HepG2 (cell line): ENCODE results near the gene GFOD1. TPM values are rescaled to one million over a fixed set of nuclear protein-coding genes. Genes with fewer than 3 reads are reported as not detected.
A peak's percentile ranks its signal among the peaks of the same experiment; 100 is the strongest.

Experiments used
- ATAC-seq: fragments of 200-7000 bp; cut with Tn5 transposase; 3 replicates; pipeline ENCODE4 v1.9.1; 2020; ENCODE audit warnings: mild to moderate bottlenecking, moderate library complexity
- BruUV-seq: library from RNA; stranded (reverse); fragments of 400-500 nt; replicated peaks from 2 replicates; lab custom pipeline; 2021; lab: Mats Ljungman, UMichigan
- CTCF ChIA-PET: fragments of 300-600 bp; formaldehyde crosslinking; extraction: SDS; loops from one replicate; lab custom pipeline; 2021; ENCODE audit warnings: low total read pairs, inconsistent platforms, low intra/inter-chr PET ratio; lab: Yijun Ruan, JAX
- POLR2A ChIA-PET: fragments of 350-600 bp; sonication (Branson Sonifier 250); formaldehyde crosslinking; loops from one replicate; lab custom pipeline; 2020; ENCODE audit warnings: antibody characterized with exemption, inconsistent platforms; lab: Yijun Ruan, JAX
- DNase-seq: peaks from one replicate; pipeline ENCODE4 v3.0.0-alpha.2; 2015; ENCODE audit warnings: low spot score
- FAIRE-seq: peaks from 3 replicates; lab custom pipeline; 2011; peaks lifted over from hg19 to GRCh38; lab: Jason Lieb, UNC
- H2AFZ ChIP-seq: one replicate; pipeline ENCODE4 v1.6.1; 2011; ENCODE audit warnings: low read length, inconsistent platforms
- H3K27ac ChIP-seq: fragments of 300-600 bp; 3 replicates; pipeline ENCODE4 v1.8.0; 2011; ENCODE audit warnings: mixed run types, mild to moderate bottlenecking, mixed read lengths, low read length, inconsistent platforms; ENCODE audit not compliant: insufficient read depth; ENCODE audit errors: extremely low read length
- H3K27me3 ChIP-seq, 2 experiments: fragments of 200-600 bp in 1 of 2; 2 replicates in 1 of 2; 3 replicates in 1 of 2; pipeline versions ENCODE4 v1.6.0 to v1.8.0; 2011; ENCODE audit warnings: low read length in 2 of 2, mild to moderate bottlenecking in 2 of 2, moderate library complexity in 2 of 2, inconsistent platforms in 1 of 2; ENCODE audit not compliant: insufficient read depth in 2 of 2, control insufficient read depth in 1 of 2
- H3K36me3 ChIP-seq, 2 experiments: fragments of 200-600 bp in 1 of 2; replicated peaks in 1 of 2; 2 replicates in 1 of 2; 3 replicates in 1 of 2; pipeline versions ENCODE4 v1.5.1 to v1.8.0; 2011; ENCODE audit warnings: low read length in 2 of 2, inconsistent platforms in 1 of 2; ENCODE audit not compliant: insufficient read depth in 2 of 2, control insufficient read depth in 1 of 2
- H3K4me1 ChIP-seq: 2 replicates; pipeline ENCODE4 v1.5.1; 2012; ENCODE audit warnings: low read length, inconsistent platforms; ENCODE audit not compliant: insufficient read depth
- H3K4me2 ChIP-seq: 2 replicates; pipeline ENCODE4 v1.6.0; 2011; ENCODE audit warnings: low read depth, low read length, inconsistent platforms
- H3K4me3 ChIP-seq, 3 experiments: fragments of 200-600 bp in 1 of 3; sonication (generic), shearing (Covaris generic) in 1 of 3; replicated peaks in 1 of 3; 2 replicates each; pipeline ENCODE4 v1.5.1; 2011 to 2016; ENCODE audit warnings: low read length in 3 of 3, inconsistent platforms in 2 of 3, low read depth in 2 of 3, mild to moderate bottlenecking in 2 of 3, control low read depth in 1 of 3, mixed read lengths in 1 of 3; ENCODE audit not compliant: insufficient read depth in 1 of 3
- H3K79me2 ChIP-seq: one replicate; pipeline ENCODE4 v1.6.1; 2011; ENCODE audit warnings: low read length, inconsistent platforms; ENCODE audit not compliant: insufficient read depth
- H3K9ac ChIP-seq: 2 replicates; pipeline ENCODE4 v1.6.0; 2011; ENCODE audit warnings: mild to moderate bottlenecking, low read depth, low read length, inconsistent platforms; ENCODE audit not compliant: insufficient read depth
- H3K9me3 ChIP-seq: 2 replicates; pipeline ENCODE4 v1.5.1; 2012; ENCODE audit warnings: mild to moderate bottlenecking, low read length
- H4K20me1 ChIP-seq: 2 replicates; pipeline ENCODE4 v1.6.0; 2011; ENCODE audit warnings: inconsistent platforms, mild to moderate bottlenecking, low read length, moderate library complexity; ENCODE audit not compliant: insufficient read depth
- BRF2 ChIP-seq: sonication (generic); formaldehyde crosslinking; IDR thresholded peaks from 2 replicates; pipeline ENCODE4 v1.8.1; 2022; ENCODE audit warnings: mild to moderate bottlenecking, missing genetic modification reagents
- MAFG ChIP-seq: sonication (generic); formaldehyde crosslinking; IDR thresholded peaks from 2 replicates; pipeline ENCODE4 v1.5.1; 2020; ENCODE audit warnings: mild to moderate bottlenecking, missing genetic modification reagents
- PHF21A ChIP-seq: sonication (generic); formaldehyde crosslinking; IDR thresholded peaks from 2 replicates; pipeline ENCODE4 v1.5.0; 2020; ENCODE audit warnings: mild to moderate bottlenecking, missing genetic modification reagents
- SNAPC2 ChIP-seq: sonication (generic); formaldehyde crosslinking; IDR thresholded peaks from 2 replicates; pipeline ENCODE4 v1.8.1; 2022; ENCODE audit warnings: mild to moderate bottlenecking, missing genetic modification reagents
- ZMYM3 ChIP-seq: sonication (generic); formaldehyde crosslinking; IDR thresholded peaks from 2 replicates; pipeline ENCODE4 v1.5.1; 2020; ENCODE audit warnings: mild to moderate bottlenecking, missing genetic modification reagents
- ZNF75D ChIP-seq: sonication (generic); formaldehyde crosslinking; IDR thresholded peaks from 2 replicates; pipeline ENCODE4 v1.8.1; 2023; ENCODE audit warnings: missing genetic modification reagents, mild to moderate bottlenecking, borderline replicate concordance
- ZNF800 ChIP-seq: sonication (generic); formaldehyde crosslinking; IDR thresholded peaks from 2 replicates; pipeline ENCODE4 v1.4.0; 2020; ENCODE audit warnings: missing genetic modification reagents
- WGBS: methylation state at CpG from one replicate; pipeline ENCODE4 v1.1.6; 2017; ENCODE audit warnings: low lambda C conversion rate; 5-methylcytosine and 5-hydroxymethylcytosine counted together
- in situ Hi-C: cut with HindIII; loops from 2 replicates; pipeline ENCODE4 v1.10.0; 2017; ENCODE audit warnings: low pct_unique_long_range_greater_than_20kb; ENCODE audit not compliant: extremely low pct_ligation_motif_present
- intact Hi-C: fragments of 100-400 bp; cut with micrococcal nuclease; formaldehyde crosslinking; loops from one replicate; pipeline ENCODE4 v1.10.0; 2022; ENCODE audit not compliant: unreplicated experiment
- polyA plus RNA-seq, 8 experiments: library from polyadenylated mRNA; depleted of rRNA in 3 of 8; stranded (reverse) in 7 of 8; unstranded in 1 of 8; fragments of >200 nt; fragmentation: Illumina TruSeq in 4 of 8; extraction: Trizol in 4 of 8; gene quantifications; 2 replicates each; pipeline versions ENCODE4 v1.2.1 to v1.2.3, GENCODE V29; 2011 to 2016; ENCODE audit warnings: low read depth in 4 of 8, missing spikeins in 1 of 8, mixed read lengths in 1 of 8; ENCODE audit not compliant: insufficient read depth in 1 of 8
- total RNA-seq, 5 experiments: library from RNA; depleted of rRNA; stranded (reverse); fragments of >200 nt; fragmentation: Illumina TruSeq; extraction: Trizol; gene quantifications; 2 replicates each; pipeline ENCODE4 v1.2.3, GENCODE V29; 2016; ENCODE audit warnings: low read depth in 1 of 5

Gene GFOD1
- total and polyA plus RNA-seq, 2 of the 13 experiments (the other 11 are each of a cell fraction or from before 2014, with no cell fraction given) = 1.9 to 6.4 TPM

- no peak for TF ChIP-seq BRF2
- no peak for TF ChIP-seq PHF21A
- TF ChIP-seq MAFG = no peak
- TF ChIP-seq SNAPC2 (CRISPR knock-in tag) = no peak
Observed at GRCh38 chr6:13491538-13491937, 4.1 kb upstream of the GFOD1 start (continued).

GRCh38 chr6:13490402-13490801 lies 3.0 kb upstream of the GFOD1 start:
- no peak for ATAC-seq
- H3K79me2 ChIP-seq = peaks cover 1% of the 10 kb centered on the region
- H3K27ac ChIP-seq = no peak overlapping the region
- H4K20me1 ChIP-seq = no peaks in the 10 kb centered on the region
- H3K27me3 ChIP-seq = no peaks in the 10 kb centered on the region; a peak in 1 of 5 replicates
- WGBS = 17% methylated on average over 3 of the region's 3 CpGs
- in situ Hi-C loops (no loop called here), intact Hi-C loops (no loop called here)
- TF ChIP-seq ZNF800 (CRISPR knock-in tag) (0 out of 2 replicates have a peak, but pooled peaks have one; percentile 27), ZMYM3 (CRISPR knock-in tag) (0 out of 2 replicates have a peak, but pooled peaks have one; percentile 28), ZNF75D (CRISPR knock-in tag) (no peak)
- no peaks in the 10 kb centered on the region for H3K36me3 ChIP-seq
- ChIA-PET CTCF (no interaction called here), POLR2A (no interaction called here)
- no peak overlapping the region for H2AFZ ChIP-seq
- no peak overlapping the region for H3K4me2 ChIP-seq
- no peak overlapping the region for H3K9ac ChIP-seq
- DNase-seq = no peak
- H3K4me3 ChIP-seq = no peak overlapping the region
- no TSS peak for BruUV-seq
- H3K4me1 ChIP-seq = peaks cover 27% of the 10 kb centered on the region
- no peak for FAIRE-seq
- H3K9me3 ChIP-seq = no peaks in the 10 kb centered on the region
